ENCODE results near the gene FLYWCH1. TPM values are rescaled to one million over a fixed set of nuclear protein-coding genes. Genes with fewer than 3 reads are reported as not detected.

FLYWCH1 gene
- total and polyA plus RNA-seq, 2 of the 8 experiments (the other 6 are each of a cell fraction or from before 2014, with no cell fraction given) = 12.4 to 23.5 TPM

- ChIA-PET CTCF (ENCODE audit: partially characterized antibody) (interaction anchor here (0.6 to 5.6 kb wide), 11 partner anchors 9 to 68 kb away, joined by 3 to 41 read pairs (median 4); partner anchors contain the start of gene CLDN6), POLR2A (ENCODE audit: partially characterized antibody) (interaction anchor here (0.6 to 25.4 kb wide), 17 partner anchors 8 to 191 kb away, joined by 3 to 455 read pairs (median 4); partner anchors contain the start of genes CLDN6, CLDN9, HCFC1R1 and PKMYT1)
- Histone ChIP-seq H2AK5ac (ENCODE audit: low read depth, low read length) (no peak within 1 kb of the TSS), H2BK12ac (ENCODE audit: low read depth, low read length) (peak within 1 kb of the TSS; percentile 84; the same call in 1 of the 2 replicates), H2BK20ac (ENCODE audit: low read length) (no peak within 1 kb of the TSS), H3K4me3 (ENCODE audit: extremely low read depth in 1 of 4, insufficient read depth in 2 of 4, low read depth in 3 of 4, low read length in 4 of 4) (peak within 1 kb of the TSS; percentile 39 to 80 (median 59)), H3K56ac (replicated peaks; ENCODE audit: insufficient read length, low read depth, low read length) (peak within 1 kb of the TSS; percentile 61), H2AFZ (ENCODE audit: low read length) (no peak within 1 kb of the TSS), H3K79me2 (ENCODE audit: control insufficient read depth in 1 of 2, insufficient read depth in 2 of 2, low read length in 2 of 2) (no peaks in the 10 kb centered on the region), H4K91ac (replicated peaks; ENCODE audit: insufficient read length, low read length) (peak within 1 kb of the TSS; percentile 95), H2BK5ac (ENCODE audit: low read depth, low read length) (peak within 1 kb of the TSS; percentile 91; the same call in 1 of the 2 replicates), H3K18ac (ENCODE audit: extremely low read depth, low read length) (peak within 1 kb of the TSS; percentile 99), H3K14ac (ENCODE audit: insufficient read length) (no peak within 1 kb of the TSS), H3K4me1 (replicated peaks in 1 of 4; ENCODE audit: control insufficient read depth in 3 of 4, insufficient read depth in 4 of 4, low read length in 3 of 4) (peaks cover 0 to 28% (median 18%) of the 10 kb centered on the region in 4 experiments; a peak in 5 of 7 replicates), H3K27ac (ENCODE audit: low read depth, low read length) (no peak within 1 kb of the TSS; the same call in 1 of the 2 replicates), H3K9ac (replicated peaks in 1 of 4; ENCODE audit: extremely low read depth in 1 of 4, low read depth in 3 of 4, low read length in 3 of 4) (peak within 1 kb of the TSS in 1 of 4 experiments; percentile 21; a peak in 2 of 7 replicates), H4K5ac (ENCODE audit: insufficient read length, low read depth, low read length) (peak within 1 kb of the TSS; percentile 85), H4K8ac (ENCODE audit: extremely low read depth, insufficient read depth, low read length) (peak within 1 kb of the TSS; percentile 11), H3K9me3 (ENCODE audit: insufficient read depth in 2 of 2, low read depth in 1 of 2, low read length in 1 of 2) (no peaks in the 10 kb centered on the region), H3K4ac (replicated peaks; ENCODE audit: insufficient read length, low read depth, low read length) (peak within 1 kb of the TSS; percentile 80), H3K23me2 (ENCODE audit: low read depth, low read length) (peaks cover 22% of the 10 kb centered on the region), H3K27me3 (replicated peaks in 1 of 4; ENCODE audit: control insufficient read depth in 3 of 4, extremely low read depth in 1 of 4, insufficient read depth in 3 of 4, low read length in 3 of 4) (peaks cover 15 to 32% (median 23%) of the 10 kb centered on the region in 4 experiments; a peak in 6 of 7 replicates), H3K4me2 (ENCODE audit: insufficient read depth in 1 of 2, low read depth in 2 of 2, low read length in 2 of 2) (peak within 1 kb of the TSS; percentile 64 to 86), H3K79me1 (ENCODE audit: low read depth, low read length) (no peaks in the 10 kb centered on the region), H3K23ac (ENCODE audit: insufficient read length) (no peak within 1 kb of the TSS), H2BK15ac (ENCODE audit: low read length) (no peak within 1 kb of the TSS; the same call in 1 of the 2 replicates), H2BK120ac (replicated peaks; ENCODE audit: low read depth, low read length) (no peak within 1 kb of the TSS), H4K20me1 (replicated peaks in 1 of 2; ENCODE audit: control insufficient read depth in 1 of 2, insufficient read depth in 2 of 2, low read length in 2 of 2) (peaks cover 5 to 8% of the 10 kb centered on the region in 2 experiments), H3K36me3 (ENCODE audit: control insufficient read depth in 2 of 4, insufficient read depth in 4 of 4, low read length in 3 of 4) (no peaks in the 10 kb centered on the region)
- no peak for FAIRE-seq
- DNase-seq (ENCODE audit: low read depth in 1 of 2, low spot score in 2 of 2) = peak in 1 of 2 experiments; percentile 87
- 3% methylated on average over 25 of the region's 60 CpGs; no CpG with 5 or more reads in 1 of the 2 experiments for WGBS, 2 experiments (ENCODE audit: extremely low coverage in 1 of 2, insufficient coverage in 1 of 2, insufficient read length in 1 of 2, insufficient replicate concordance in 2 of 2, low coverage in 1 of 2, low lambda C conversion rate in 2 of 2, missing lambda C conversion rate in 1 of 2)
- TF ChIP-seq, protein P1, sequence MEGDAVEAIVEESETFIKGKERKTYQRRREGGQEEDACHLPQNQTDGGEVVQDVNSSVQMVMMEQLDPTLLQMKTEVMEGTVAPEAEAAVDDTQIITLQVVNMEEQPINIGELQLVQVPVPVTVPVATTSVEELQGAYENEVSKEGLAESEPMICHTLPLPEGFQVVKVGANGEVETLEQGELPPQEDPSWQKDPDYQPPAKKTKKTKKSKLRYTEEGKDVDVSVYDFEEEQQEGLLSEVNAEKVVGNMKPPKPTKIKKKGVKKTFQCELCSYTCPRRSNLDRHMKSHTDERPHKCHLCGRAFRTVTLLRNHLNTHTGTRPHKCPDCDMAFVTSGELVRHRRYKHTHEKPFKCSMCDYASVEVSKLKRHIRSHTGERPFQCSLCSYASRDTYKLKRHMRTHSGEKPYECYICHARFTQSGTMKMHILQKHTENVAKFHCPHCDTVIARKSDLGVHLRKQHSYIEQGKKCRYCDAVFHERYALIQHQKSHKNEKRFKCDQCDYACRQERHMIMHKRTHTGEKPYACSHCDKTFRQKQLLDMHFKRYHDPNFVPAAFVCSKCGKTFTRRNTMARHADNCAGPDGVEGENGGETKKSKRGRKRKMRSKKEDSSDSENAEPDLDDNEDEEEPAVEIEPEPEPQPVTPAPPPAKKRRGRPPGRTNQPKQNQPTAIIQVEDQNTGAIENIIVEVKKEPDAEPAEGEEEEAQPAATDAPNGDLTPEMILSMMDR (IDR thresholded peaks at IDR 0.05; ENCODE audit: control extremely low read depth in 1 of 3, insufficient read depth in 1 of 3, low read depth in 1 of 3, low read length in 3 of 3) = peak in 1 of 3 experiments; percentile 13; a peak in 1 of 4 replicates
- TF ChIP-seq TCF12 (IDR thresholded peaks at IDR 0.05; ENCODE audit: low read depth, low read length) = no peak
- no peak for TF ChIP-seq TAF7 (optimal IDR thresholded peaks at IDR 0.05; ENCODE audit: borderline replicate concordance, low read depth, low read length)
- no peak for TF ChIP-seq RNF2 (IDR thresholded peaks at IDR 0.05; ENCODE audit: borderline replicate concordance, low read depth, low read length, missing control alignments, poor library complexity, severe bottlenecking)
- no peak for TF ChIP-seq KDM1A (IDR thresholded peaks at IDR 0.05; ENCODE audit: borderline replicate concordance, low read length)
These were observed 52.2 kb downstream of the FLYWCH1 start, which contains the start of gene KREMEN2 for GRCh38 chr16:2963723-2964474. KREMEN2 (plus strand) TSS chr16:2964275; CDS start chr16:2964521, 246 bp downstream.

Data from H1 (cell line).